ENCODE measurements around the gene DHX40.
"Not testable (repeated sequence)": the region's sequence is repeated elsewhere in the genome, so short reads cannot be mapped to it uniquely, and the experiment has no call there.

DHX40 gene

GRCh38 chr17:59538195-59538909 lies 27.1 kb upstream of the DHX40 start:
- no peak for ATAC-seq (replicated peaks; ENCODE audit: extremely low read depth, poor library complexity, severe bottlenecking)
- DNase-seq (ENCODE audit: low spot score in 2 of 2) = no peak
- Mint-ChIP-seq H3K27ac (ENCODE audit: low read depth) (peak overlapping the region; percentile 7), H3K4me1 (no peaks in the 10 kb centered on the region), H3K36me3 (ENCODE audit: insufficient read depth) (no peaks in the 10 kb centered on the region), H3K9me3 (no peaks in the 10 kb centered on the region), H3K4me3 (no peak overlapping the region), H3K27me3 (peaks cover 63% of the 10 kb centered on the region)

GRCh38 chr17:59542960-59543635 lies 22.3 kb upstream of the DHX40 start:
- H3K4me3 Mint-ChIP-seq = no peak overlapping the region
- no peaks in the 10 kb centered on the region for H3K36me3 Mint-ChIP-seq (ENCODE audit: insufficient read depth)
- H3K9me3 Mint-ChIP-seq = no peaks in the 10 kb centered on the region
- no peak for DNase-seq (ENCODE audit: low spot score in 2 of 2)
- ATAC-seq (replicated peaks; ENCODE audit: extremely low read depth, poor library complexity, severe bottlenecking) = no peak
- H3K27ac Mint-ChIP-seq (ENCODE audit: low read depth) = no peak overlapping the region
- H3K27me3 Mint-ChIP-seq = peaks cover 58% of the 10 kb centered on the region
- no peaks in the 10 kb centered on the region for H3K4me1 Mint-ChIP-seq

- Mint-ChIP-seq H3K4me1 (no peaks in the 10 kb centered on the region), H3K27ac (ENCODE audit: low read depth) (no peak overlapping the region), H3K4me3 (no peak overlapping the region), H3K9me3 (no peaks in the 10 kb centered on the region), H3K36me3 (ENCODE audit: insufficient read depth) (no peaks in the 10 kb centered on the region), H3K27me3 (peaks cover 31% of the 10 kb centered on the region)
- no peak for ATAC-seq (replicated peaks; ENCODE audit: extremely low read depth, poor library complexity, severe bottlenecking)
- no peak for DNase-seq (ENCODE audit: low spot score in 2 of 2)
These were observed 19.5 kb upstream of the DHX40 start for GRCh38 chr17:59545942-59546341.

DNA sequence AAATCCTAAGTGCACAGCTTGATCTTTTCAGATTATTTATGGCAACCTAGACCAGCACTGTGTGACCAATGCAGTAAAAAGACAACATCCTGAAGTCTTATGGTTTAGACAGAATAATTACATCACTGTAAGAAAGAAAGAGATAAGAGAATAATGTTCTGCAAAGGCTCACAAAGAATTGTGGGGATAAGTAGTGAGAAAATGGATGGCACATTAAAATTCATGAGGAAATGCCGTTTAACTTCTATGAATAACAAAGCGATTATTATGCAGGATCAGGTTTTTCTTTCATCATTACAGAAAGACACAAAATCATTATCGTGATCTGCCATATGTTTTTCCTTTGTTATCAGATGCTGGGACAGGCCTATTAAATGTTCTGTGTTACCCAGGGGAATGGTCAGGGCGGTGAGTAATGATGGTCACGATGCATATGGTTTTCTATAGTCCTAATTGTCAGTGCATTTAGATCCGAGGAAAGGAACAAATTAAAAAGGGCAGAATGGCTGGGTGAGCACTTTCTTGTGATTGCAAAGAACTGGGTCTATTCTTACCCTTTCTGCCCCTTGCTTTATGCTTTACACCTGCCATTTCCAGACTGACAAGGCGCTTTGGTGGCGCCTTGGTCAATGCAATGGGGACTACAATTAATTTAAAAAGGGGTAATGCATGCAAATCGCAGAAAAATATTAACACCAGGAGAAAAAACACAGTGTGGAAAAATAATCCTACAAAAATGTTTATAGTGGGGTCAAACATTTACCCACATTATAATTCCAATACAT lies 18.1 kb upstream of the DHX40 start:
- ATAC-seq (replicated peaks; ENCODE audit: extremely low read depth, poor library complexity, severe bottlenecking) (no peak), DNase-seq (ENCODE audit: low spot score in 2 of 2) (no peak)
- no peak overlapping the region for H3K27ac Mint-ChIP-seq (ENCODE audit: low read depth)
- no peaks in the 10 kb centered on the region for H3K4me1 Mint-ChIP-seq
- H3K27me3 Mint-ChIP-seq = peaks cover 18% of the 10 kb centered on the region
- H3K4me3 Mint-ChIP-seq = no peak overlapping the region
- no peaks in the 10 kb centered on the region for H3K9me3 Mint-ChIP-seq
- no peaks in the 10 kb centered on the region for H3K36me3 Mint-ChIP-seq (ENCODE audit: insufficient read depth)

DNA sequence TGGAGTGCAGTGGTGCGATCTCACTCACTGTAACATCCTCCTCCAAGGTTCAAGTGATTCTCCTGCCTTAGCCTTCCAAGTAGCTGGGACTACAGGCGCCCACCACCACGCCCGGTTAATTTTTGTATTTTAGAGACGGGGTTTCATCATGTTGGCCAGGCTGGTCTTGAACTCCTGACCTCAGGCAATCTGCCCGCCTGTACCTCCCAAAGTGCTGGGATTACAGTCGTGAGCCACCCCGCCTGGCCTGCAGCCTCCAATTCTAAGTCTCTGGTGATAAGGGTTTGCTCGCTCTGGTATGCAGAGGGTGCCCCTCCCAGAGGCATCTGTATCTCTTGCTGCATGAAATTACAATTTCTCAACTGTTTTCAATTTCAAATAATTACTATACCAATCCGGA lies 16.4 kb upstream of the DHX40 start:
- H3K4me1 Mint-ChIP-seq; H3K9me3 Mint-ChIP-seq; H3K27me3 Mint-ChIP-seq; H3K27ac Mint-ChIP-seq (ENCODE audit: low read depth); H3K4me3 Mint-ChIP-seq; H3K36me3 Mint-ChIP-seq (ENCODE audit: insufficient read depth); DNase-seq (ENCODE audit: low spot score in 2 of 2); ATAC-seq (replicated peaks; ENCODE audit: extremely low read depth, poor library complexity, severe bottlenecking): not testable (repeated sequence)

- Mint-ChIP-seq H3K27me3 (peaks cover 16% of the 10 kb centered on the region), H3K9me3 (no peaks in the 10 kb centered on the region), H3K4me3 (no peak overlapping the region), H3K4me1 (no peaks in the 10 kb centered on the region), H3K27ac (ENCODE audit: low read depth) (no peak overlapping the region), H3K36me3 (ENCODE audit: insufficient read depth) (no peaks in the 10 kb centered on the region)
- no peak for DNase-seq (ENCODE audit: low spot score in 2 of 2)
- no peak for ATAC-seq (replicated peaks; ENCODE audit: extremely low read depth, poor library complexity, severe bottlenecking)
These were observed 14.7 kb upstream of the DHX40 start for GRCh38 chr17:59550703-59551102.

DNA sequence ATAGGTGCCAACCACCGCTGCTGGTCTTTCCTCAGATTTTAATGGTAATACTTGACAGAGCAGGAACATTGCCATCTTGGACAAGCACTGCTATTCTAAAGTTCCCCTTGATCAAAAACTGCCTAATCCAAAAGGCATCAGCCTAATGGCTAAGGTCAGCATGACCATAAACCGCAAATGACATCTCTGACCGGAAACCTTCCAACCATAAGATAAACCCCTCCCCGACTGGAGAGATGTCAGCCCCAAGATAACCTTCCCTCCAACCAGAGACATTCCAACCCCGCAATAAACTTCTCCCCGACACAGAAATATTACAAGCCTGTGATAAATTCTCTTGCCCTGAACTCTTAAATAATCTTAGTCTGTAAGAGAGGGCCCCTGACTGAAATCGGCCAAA lies 7.4 kb upstream of the DHX40 start:
- ATAC-seq (replicated peaks; ENCODE audit: extremely low read depth, poor library complexity, severe bottlenecking) (no peak), DNase-seq (ENCODE audit: low spot score in 2 of 2) (no peak)
- Mint-ChIP-seq H3K27ac (ENCODE audit: low read depth) (no peak overlapping the region), H3K4me3 (no peak overlapping the region), H3K36me3 (ENCODE audit: insufficient read depth) (no peaks in the 10 kb centered on the region), H3K9me3 (no peaks in the 10 kb centered on the region), H3K27me3 (peaks cover 33% of the 10 kb centered on the region), H3K4me1 (no peaks in the 10 kb centered on the region)

DNA sequence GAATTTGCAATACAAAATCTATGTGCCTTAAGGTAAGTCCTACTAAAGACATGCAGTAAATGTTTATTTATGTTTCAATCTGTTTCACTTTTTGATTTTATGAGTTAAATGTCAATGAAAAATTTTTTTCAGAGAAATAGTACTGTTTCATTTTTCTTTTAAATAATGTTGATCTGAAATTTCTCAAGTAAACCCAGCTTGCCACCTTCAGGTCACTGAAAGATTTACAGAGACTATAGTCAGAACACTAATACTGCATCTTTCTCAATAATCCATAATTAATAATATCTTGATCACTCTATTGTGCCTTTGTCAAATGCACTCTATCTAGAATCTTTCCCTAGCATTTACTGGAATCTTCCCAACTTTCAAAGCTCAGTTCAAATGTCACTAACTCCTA lies 6.5 kb upstream of the DHX40 start:
- no peaks in the 10 kb centered on the region for H3K9me3 Mint-ChIP-seq

GRCh38 chr17:59561042-59561441 lies 4.4 kb upstream of the DHX40 start:
- DNase-seq (ENCODE audit: low spot score in 2 of 2) = no peak
- H3K36me3 Mint-ChIP-seq (ENCODE audit: insufficient read depth) = peaks cover 10% of the 10 kb centered on the region
- ATAC-seq (replicated peaks; ENCODE audit: extremely low read depth, poor library complexity, severe bottlenecking) = no peak
- peaks cover 14% of the 10 kb centered on the region for H3K27me3 Mint-ChIP-seq
- no peaks in the 10 kb centered on the region for H3K9me3 Mint-ChIP-seq
- H3K27ac Mint-ChIP-seq (ENCODE audit: low read depth) = no peak overlapping the region
- no peak overlapping the region for H3K4me3 Mint-ChIP-seq
- H3K4me1 Mint-ChIP-seq = peaks cover 10% of the 10 kb centered on the region

More for the DNA sequence above, 6.5 kb upstream of the DHX40 start:
- H3K4me3 Mint-ChIP-seq = no peak overlapping the region
- no peaks in the 10 kb centered on the region for H3K4me1 Mint-ChIP-seq
- no peak for DNase-seq (ENCODE audit: low spot score in 2 of 2)
- H3K27ac Mint-ChIP-seq (ENCODE audit: low read depth) = no peak overlapping the region
- no peak for ATAC-seq (replicated peaks; ENCODE audit: extremely low read depth, poor library complexity, severe bottlenecking)
- H3K27me3 Mint-ChIP-seq = peaks cover 33% of the 10 kb centered on the region
- H3K36me3 Mint-ChIP-seq (ENCODE audit: insufficient read depth) = no peaks in the 10 kb centered on the region

GRCh38 chr17:59565959-59566324 lies 532 bp downstream of the DHX40 start:
- Mint-ChIP-seq H3K4me1 (peaks cover 20% of the 10 kb centered on the region), H3K36me3 (ENCODE audit: insufficient read depth) (peaks cover 18% of the 10 kb centered on the region), H3K4me3 (peak overlapping the region; percentile 100), H3K27ac (ENCODE audit: low read depth) (peak overlapping the region; percentile 99), H3K9me3 (no peaks in the 10 kb centered on the region), H3K27me3 (no peaks in the 10 kb centered on the region)
- DNase-seq (ENCODE audit: low spot score in 2 of 2) (peak in 1 of 2 donors; percentile 45), ATAC-seq (replicated peaks; ENCODE audit: extremely low read depth, poor library complexity, severe bottlenecking) (peak; percentile 81)

- H3K9me3 Mint-ChIP-seq; DNase-seq (ENCODE audit: low spot score in 2 of 2); ATAC-seq (replicated peaks; ENCODE audit: extremely low read depth, poor library complexity, severe bottlenecking); H3K27ac Mint-ChIP-seq (ENCODE audit: low read depth); H3K27me3 Mint-ChIP-seq; H3K4me3 Mint-ChIP-seq: not testable (repeated sequence)
- peaks cover 25% of the 10 kb centered on the region for H3K4me1 Mint-ChIP-seq
- peaks cover 34% of the 10 kb centered on the region for H3K36me3 Mint-ChIP-seq (ENCODE audit: insufficient read depth)
These were observed 3.7 kb downstream of the DHX40 start for GRCh38 chr17:59569151-59569550.

GRCh38 chr17:59572301-59572924 lies 7.0 kb downstream of the DHX40 start:
- H3K9me3 Mint-ChIP-seq = no peaks in the 10 kb centered on the region
- H3K4me1 Mint-ChIP-seq = peaks cover 6% of the 10 kb centered on the region
- peaks cover 25% of the 10 kb centered on the region for H3K36me3 Mint-ChIP-seq (ENCODE audit: insufficient read depth)
- peak overlapping the region; percentile 2 for H3K27ac Mint-ChIP-seq (ENCODE audit: low read depth)
- no peak for ATAC-seq (replicated peaks; ENCODE audit: extremely low read depth, poor library complexity, severe bottlenecking)
- H3K4me3 Mint-ChIP-seq = no peak overlapping the region
- DNase-seq (ENCODE audit: low spot score in 2 of 2) = no peak
- H3K27me3 Mint-ChIP-seq = no peaks in the 10 kb centered on the region

Data from central memory CD8-positive, alpha-beta T cell (primary cell).